T47D (cell line): Measurements from ENCODE around the gene PAX9.

ENCODE experiments used
- DNase-seq, 2 experiments: peaks; one replicate each; pipeline versions ENCODE4 v3.0.0 to v3.0.0-alpha.2; 2011 to 2012; ENCODE audit warnings: low read depth in 1 of 2, low spot score in 1 of 2
- JUND ChIP-seq: IDR thresholded peaks from 2 replicates; pipeline ENCODE4 v1.6.1; 2012; ENCODE audit warnings: low read depth
- in situ Hi-C: cut with HindIII; loops from 2 replicates; pipeline ENCODE4 v1.10.0; 2016; ENCODE audit warnings: low sequenced_read_pairs, low pct_unique_long_range_greater_than_20kb

Gene PAX9

DNA sequence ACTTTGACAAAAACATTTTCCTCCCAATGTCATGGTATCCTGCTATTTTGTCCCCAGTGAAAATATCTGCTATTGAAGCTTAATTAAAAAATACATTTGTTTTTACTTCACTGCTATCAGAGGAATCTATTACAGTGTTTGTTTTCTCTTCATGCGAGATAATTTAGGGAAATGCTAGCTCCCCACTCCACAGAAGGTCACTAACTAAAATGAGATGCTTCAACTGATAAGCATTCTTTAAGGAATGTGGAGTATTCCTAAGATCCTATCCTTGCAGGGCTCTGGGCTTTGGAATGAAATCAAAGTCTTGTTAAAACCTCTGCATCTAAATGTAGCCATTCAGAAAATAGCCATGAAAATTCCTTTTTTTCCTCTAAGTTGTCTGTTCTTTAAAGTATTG is 39.5 kb downstream of the PAX9 start:
- peak in 1 of 2 experiments; percentile 25 for DNase-seq
- peak; percentile 79; the same call in 1 of the 2 replicates for TF ChIP-seq JUND
- in situ Hi-C loops: no loop called here

DNA sequence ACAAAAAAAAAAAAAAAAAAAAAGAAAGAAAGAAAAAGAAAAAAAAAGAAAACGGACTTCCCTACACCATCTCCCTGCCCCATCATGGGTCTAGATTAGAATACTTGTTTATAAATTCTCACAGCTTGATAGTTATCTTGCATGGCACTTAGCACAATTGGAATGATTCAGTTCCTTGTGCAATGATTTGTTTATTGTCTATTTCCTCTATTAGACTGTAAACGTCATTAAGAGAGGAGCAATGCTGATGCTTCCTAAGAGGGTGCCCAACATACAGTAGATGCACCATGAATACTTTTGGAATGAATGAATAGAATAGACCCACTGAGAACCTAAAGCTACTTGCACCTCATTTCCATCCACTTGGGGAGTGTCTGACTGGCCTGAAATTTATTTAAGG is 40.8 kb downstream of the PAX9 start:
- in situ Hi-C loops: no loop called here
- no peak for TF ChIP-seq JUND
- DNase-seq: no peak

DNA sequence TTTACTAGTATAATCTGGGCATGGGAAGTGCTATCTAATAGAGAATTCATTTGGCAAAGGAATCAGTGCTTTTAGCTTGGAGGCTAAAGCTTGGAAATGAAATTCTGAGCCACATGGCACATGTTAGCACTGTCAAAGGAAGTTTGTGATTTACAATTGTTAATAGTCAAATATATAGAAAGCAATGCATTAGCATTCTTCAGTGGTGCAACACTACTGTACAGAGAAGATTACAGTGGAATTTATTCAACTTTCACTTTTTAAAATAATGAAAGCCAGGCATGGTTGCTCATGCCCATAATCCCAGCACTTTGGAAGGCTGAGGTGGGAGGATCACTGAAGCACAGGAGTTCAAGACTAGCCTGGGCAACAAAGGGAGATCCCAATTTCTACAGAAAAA is 45.9 kb downstream of the PAX9 start:
- in situ Hi-C loops: no loop called here
- TF ChIP-seq JUND: no peak
- no peak for DNase-seq

DNA sequence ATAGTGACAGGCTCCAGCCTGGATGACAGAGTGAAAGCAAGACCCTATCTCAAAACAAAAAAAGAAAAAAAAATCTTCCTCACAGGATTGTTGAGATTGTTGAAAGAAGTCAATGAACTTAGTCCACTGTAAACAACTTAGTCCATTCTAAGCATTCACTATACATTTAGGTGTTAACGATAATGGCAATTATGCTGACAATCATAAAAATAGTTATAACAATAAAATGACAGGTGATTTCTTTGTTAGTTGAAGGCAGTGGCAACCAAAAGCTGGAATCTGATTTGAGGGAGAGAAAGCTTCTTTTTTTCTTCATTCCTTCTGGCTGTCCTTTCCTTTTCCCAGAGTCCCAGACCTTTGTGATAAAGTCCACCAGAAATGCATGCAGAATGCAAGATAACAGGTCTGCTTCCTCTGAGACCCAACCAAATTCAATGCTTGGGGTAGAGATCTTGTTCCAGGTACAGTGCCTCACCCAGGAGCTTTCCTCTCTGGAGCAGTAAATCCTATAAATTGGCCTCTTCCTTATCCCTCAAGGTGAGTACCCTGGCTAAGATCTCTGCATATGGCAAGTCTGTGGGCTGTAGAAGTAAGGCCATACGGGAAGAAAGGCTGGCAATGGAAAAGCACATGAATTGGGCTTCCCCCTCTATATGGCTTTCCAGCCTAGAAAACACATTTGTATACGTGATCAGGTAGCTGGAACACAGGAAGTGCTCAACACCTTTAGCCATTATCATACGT is 52.5 kb downstream of the PAX9 start:
- in situ Hi-C loops: no loop called here
- no peak for DNase-seq
- TF ChIP-seq JUND: no peak

DNA sequence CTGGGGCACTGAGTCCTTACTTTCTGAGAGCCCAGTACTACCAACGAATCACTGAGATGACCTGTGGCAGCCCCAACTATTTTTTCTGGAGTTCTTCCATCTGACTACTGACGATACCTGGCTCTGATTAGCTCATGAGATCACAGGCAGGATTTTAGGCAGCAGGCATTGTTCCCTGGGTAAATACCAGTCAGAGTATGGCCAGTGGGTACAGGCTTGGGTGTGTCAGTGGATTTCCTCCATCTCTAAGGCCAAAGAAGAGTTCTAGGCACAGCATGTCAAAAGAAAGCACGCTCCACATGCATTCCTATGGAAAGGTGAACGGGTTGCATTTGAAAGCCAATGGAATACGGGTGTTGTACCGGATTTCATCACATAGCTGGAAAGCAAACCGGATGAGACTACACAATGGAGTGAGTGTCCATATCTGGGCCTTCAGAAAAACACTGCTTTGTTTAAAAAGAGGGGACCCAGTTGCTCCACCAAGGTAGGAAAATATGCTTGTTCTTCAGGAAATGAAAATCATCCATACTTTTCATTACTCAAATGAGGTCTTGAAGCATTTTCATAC is 55.0 kb downstream of the PAX9 start:
- no peak for TF ChIP-seq JUND
- in situ Hi-C loops: no loop called here
- no peak for DNase-seq

DNA sequence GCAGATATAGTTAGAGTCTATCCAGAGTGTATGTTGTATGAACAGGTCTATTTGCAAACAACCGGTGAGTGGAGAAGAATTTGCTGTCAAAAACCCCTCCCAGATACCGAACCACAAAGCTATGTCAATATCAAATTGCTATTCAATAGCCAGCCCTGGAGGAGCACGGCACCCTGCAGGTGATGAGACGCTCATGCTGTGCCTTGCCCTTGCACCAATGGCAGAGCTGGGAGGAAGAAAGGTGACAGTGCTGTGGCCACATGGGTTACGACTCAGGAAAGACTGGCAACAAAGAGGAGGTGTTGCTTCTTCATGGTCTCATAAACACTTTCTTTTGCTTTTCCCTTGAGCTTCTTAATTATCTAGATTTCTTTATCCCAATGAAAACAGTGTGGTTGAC is 55.7 kb downstream of the PAX9 start:
- DNase-seq: no peak
- TF ChIP-seq JUND: no peak
- in situ Hi-C loops: no loop called here

DNA sequence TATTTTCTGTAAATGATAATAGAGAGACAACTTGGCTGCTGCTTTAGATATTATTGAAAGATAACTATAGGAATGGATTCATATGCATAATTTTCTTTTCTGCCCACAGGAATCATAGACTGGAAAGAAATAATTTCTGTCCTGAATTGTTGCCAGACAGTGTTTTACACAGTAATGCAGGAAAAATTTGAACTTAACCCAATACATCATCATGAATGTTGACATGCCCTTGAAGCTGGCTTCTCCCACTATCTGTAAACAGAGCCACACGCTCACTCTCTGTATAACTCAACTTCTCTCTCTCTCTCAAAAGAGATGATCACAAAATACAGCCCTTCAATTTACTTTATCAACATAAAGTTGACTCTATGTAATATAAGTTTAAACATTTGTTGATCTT is 56.6 kb downstream of the PAX9 start:
- TF ChIP-seq JUND: no peak
- DNase-seq: no peak
- in situ Hi-C loops: no loop called here

DNA sequence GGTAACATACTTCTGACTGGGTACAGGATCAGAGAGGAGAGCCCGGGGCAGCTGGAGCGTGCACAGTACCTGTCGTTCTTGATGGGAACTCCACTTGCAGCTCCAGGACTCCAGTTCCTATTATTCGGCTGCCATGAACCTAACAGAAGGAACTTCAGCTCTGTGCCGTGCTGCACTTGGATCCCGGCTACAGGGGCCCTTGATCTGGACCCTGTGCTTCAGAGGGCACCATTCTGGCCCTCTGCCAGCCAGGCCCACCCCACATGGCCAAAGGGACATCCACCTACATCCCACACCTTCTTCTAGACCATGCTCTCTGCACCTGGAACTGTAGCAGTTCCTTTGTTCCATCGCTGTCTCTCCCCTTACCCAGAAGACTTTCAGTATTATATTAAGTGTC is 58.2 kb downstream of the PAX9 start:
- in situ Hi-C loops: no loop called here

DNA sequence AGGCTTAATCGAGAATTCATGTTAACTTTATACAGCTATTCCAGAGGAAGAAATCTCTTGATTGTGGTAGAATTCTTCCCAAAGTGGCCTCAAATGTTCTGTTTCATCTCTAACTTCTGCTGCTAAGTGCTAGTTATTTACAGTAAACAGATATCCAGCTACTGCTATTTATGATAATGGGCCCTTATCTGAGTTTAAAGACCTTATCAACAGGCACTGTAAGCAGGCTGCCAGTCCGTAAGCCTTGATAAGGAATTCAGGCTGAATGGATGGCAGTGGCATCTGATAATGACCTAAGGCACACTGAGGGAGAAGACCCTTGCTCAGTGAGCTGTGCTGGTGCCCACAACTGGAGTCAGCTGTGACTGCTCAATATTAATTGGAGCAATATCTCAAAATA is 59.0 kb downstream of the PAX9 start:
- in situ Hi-C loops: no loop called here
- DNase-seq: no peak
- no peak for TF ChIP-seq JUND

More for the DNA sequence above, 58.2 kb downstream of the PAX9 start:
- no peak for TF ChIP-seq JUND
- DNase-seq: no peak

DNA sequence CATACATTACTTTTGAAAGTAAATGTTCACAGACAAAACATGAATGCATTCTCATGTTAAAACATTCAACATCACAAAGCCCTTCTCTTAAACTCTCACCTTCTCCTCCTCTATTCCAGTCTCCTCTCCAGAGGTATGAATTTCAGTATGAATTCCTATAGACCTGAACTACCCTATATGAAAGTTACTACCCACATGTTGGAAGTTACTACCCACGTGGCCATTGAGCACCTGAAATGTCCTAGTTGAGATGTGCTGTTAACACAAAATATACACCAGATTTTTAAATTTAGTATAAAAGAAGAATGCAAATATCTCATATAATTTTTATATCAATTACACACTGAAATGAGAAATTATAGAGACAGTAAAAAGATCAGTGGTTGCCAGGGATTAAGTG is 60.2 kb downstream of the PAX9 start:
- TF ChIP-seq JUND: no peak
- in situ Hi-C loops: no loop called here
- DNase-seq: no peak

DNA sequence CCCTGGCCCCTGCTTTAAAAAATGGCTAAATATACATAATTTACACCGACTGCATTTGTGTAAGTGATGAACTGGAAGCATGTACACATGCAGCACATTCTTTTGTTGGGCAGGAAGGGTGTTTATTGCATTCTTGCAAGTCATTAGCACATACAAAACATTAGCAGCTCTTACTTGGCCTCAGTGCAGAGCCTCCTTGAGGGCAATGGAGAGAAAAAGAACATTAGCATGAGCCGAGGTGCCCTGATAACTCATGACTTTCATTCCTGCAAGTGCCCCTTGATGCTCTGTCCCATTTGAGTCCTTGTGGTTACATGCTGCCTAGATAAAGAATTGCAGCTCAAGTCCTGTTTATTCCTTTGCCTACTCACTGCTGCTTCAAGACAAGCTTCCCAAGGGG is 61.9 kb downstream of the PAX9 start:
- no peak for TF ChIP-seq JUND
- in situ Hi-C loops: no loop called here
- DNase-seq: no peak

DNA sequence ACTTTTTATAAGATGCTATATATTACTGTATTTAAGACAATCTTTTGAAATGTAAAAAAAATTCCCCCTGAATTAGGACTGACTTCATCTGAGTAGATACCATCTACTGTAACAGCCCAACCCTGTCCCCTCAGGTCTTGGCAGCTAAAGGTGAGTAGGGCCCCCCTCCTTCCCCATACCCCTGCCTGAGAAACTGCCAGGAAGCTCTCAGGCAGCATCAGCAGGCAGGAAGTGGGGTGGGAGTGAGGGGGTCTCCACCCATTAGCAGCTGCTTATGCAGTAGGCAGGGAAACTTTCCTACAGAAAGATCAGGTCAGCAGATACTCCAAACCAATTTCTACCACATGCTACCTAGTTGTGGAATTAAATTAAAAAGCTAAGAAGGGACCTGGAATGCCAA is 62.5 kb downstream of the PAX9 start:
- TF ChIP-seq JUND: no peak
- no peak for DNase-seq
- in situ Hi-C loops: no loop called here

DNA sequence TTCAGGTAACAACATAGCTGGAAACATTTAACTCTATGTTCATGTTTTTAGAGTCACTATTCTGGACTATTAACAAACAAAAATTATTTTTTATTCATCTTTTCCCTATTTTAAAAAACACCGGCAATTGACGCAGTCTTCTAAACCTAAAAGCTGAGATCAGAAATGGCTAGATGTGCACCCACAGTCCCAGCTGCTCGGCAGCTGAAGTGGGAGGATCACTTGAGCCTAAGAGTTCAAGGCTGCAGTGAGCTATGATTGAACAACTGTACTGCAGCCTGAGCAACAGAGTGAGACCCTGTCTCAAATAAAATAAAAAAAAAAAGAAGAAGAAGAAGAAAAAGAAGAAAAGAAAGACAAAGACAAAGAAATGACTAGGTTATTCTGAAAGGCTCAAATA is 64.5 kb downstream of the PAX9 start:
- no peak for TF ChIP-seq JUND
- no peak for DNase-seq
- in situ Hi-C loops: no loop called here
